Karpas-422 (cell line): ENCODE data around the gene SYNGR3. TPM values are rescaled to one million over a fixed set of nuclear protein-coding genes. Genes with fewer than 3 reads are reported as not detected.

Experiments
- DNase-seq: peaks from one replicate; pipeline ENCODE4 v3.0.0-alpha.2; 2015
- H2AFZ ChIP-seq: fragments of 200-600 bp; sonication (generic); 2 replicates; pipeline ENCODE4 v1.6.1; 2014; ENCODE audit warnings: antibody characterized with exemption, low read length, mixed read lengths
- H3K27ac ChIP-seq: fragments of 200-600 bp; sonication (generic); 2 replicates; pipeline ENCODE4 v1.5.1; 2014; ENCODE audit warnings: mild to moderate bottlenecking, low read length, moderate library complexity
- H3K27me3 ChIP-seq: fragments of 200-600 bp; sonication (generic); 2 replicates; pipeline ENCODE4 v1.6.1; 2014; ENCODE audit warnings: low read length, mixed read lengths
- H3K36me3 ChIP-seq: fragments of 200-600 bp; sonication (generic); 2 replicates; pipeline ENCODE4 v1.6.1; 2014; ENCODE audit warnings: low read length, mixed read lengths; ENCODE audit not compliant: insufficient read depth
- H3K4me1 ChIP-seq: fragments of 200-600 bp; sonication (generic); 2 replicates; pipeline ENCODE4 v1.6.1; 2014; ENCODE audit warnings: mild to moderate bottlenecking, low read length, mixed read lengths
- H3K4me2 ChIP-seq: fragments of 200-600 bp; sonication (generic); 2 replicates; pipeline ENCODE4 v1.6.1; 2014; ENCODE audit warnings: low read length, low read depth, mild to moderate bottlenecking; ENCODE audit not compliant: poor library complexity, severe bottlenecking
- H3K4me3 ChIP-seq: fragments of 200-600 bp; sonication (generic); 2 replicates; pipeline ENCODE4 v1.5.1; 2014; ENCODE audit warnings: mild to moderate bottlenecking, antibody characterized with exemption, low read length, mixed read lengths
- H3K79me2 ChIP-seq: fragments of 200-600 bp; sonication (generic); 2 replicates; pipeline ENCODE4 v1.6.1; 2014; ENCODE audit warnings: mild to moderate bottlenecking, low read length, mixed read lengths
- H3K9ac ChIP-seq: fragments of 200-600 bp; sonication (generic); 2 replicates; pipeline ENCODE4 v1.6.0; 2014; ENCODE audit warnings: low read length
- H3K9me2 ChIP-seq: fragments of 200-600 bp; sonication (generic), shearing (Covaris generic); replicated peaks from 2 replicates; pipeline ENCODE4 v1.6.0; 2014; ENCODE audit warnings: mild to moderate bottlenecking, low read length, moderate library complexity; ENCODE audit not compliant: insufficient read depth
- H3K9me3 ChIP-seq: fragments of 300-700, 200-600 bp; sonication (generic); 2 replicates; pipeline ENCODE4 v1.6.1; 2014; ENCODE audit warnings: low read length, mixed read lengths
- H4K20me1 ChIP-seq: fragments of 200-600 bp; sonication (generic); 2 replicates; pipeline ENCODE4 v1.6.1; 2014; ENCODE audit warnings: mild to moderate bottlenecking, antibody characterized with exemption, low read length, low read depth; ENCODE audit not compliant: insufficient read depth
- total RNA-seq: library from RNA; depleted of rRNA; stranded (reverse); fragments of >200 nt; shearing (Covaris generic); gene quantifications from 2 replicates; pipeline ENCODE4 v1.2.3, GENCODE V29; 2014; ENCODE audit warnings: low replicate concordance

Gene SYNGR3
- total RNA-seq, 1 experiment from 2014 or later: 5.3 TPM

DNA sequence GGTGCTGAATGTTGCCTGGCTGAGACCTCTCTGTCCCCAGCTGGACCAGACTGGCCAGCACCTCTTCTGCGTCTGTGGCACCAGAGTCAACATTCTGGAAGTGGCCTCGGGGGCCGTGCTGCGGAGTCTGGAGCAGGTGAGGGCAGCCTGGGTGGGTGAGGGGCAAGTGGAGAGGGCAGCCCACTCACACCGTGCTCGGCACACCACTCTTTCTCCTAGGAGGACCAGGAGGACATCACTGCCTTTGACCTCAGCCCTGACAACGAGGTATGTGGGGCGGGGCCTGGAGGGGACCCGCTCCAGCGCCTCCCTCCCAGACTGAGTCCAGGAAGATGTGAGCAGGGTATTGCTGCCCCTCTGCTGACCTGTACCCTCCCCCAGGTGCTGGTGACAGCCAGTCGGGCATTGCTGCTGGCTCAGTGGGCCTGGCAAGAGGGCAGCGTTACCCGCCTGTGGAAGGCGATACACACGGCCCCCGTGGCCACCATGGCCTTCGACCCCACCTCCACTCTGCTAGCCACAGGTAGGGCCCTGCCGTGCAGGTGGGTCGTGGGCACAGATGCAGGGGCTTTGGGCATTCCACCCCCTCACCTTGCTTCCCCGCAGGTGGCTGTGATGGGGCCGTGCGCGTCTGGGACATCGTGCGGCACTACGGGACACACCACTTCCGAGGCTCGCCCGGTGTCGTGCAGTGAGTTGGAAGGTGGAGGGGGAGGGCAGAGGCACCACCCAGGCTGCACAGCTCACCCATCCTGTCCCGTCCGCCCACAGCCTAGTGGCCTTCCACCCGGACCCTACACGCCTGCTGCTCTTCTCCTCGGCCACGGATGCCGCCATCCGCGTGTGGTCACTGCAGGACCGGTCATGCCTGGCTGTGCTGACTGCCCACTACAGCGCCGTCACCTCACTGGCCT, 15.4 kb upstream of the SYNGR3 start:
- no peak overlapping the region for H2AFZ ChIP-seq
- H3K4me1 ChIP-seq: peaks cover 21% of the 10 kb centered on the region
- no peaks in the 10 kb centered on the region for H3K9me2 ChIP-seq
- H3K27me3 ChIP-seq: no peaks in the 10 kb centered on the region
- DNase-seq: no peak
- no peak overlapping the region for H3K27ac ChIP-seq
- H4K20me1 ChIP-seq: no peaks in the 10 kb centered on the region; the same call in 1 of the 2 replicates
- peaks cover 29% of the 10 kb centered on the region for H3K79me2 ChIP-seq
- H3K4me2 ChIP-seq: no peak overlapping the region
- H3K9me3 ChIP-seq: no peaks in the 10 kb centered on the region
- no peak overlapping the region for H3K9ac ChIP-seq
- no peak overlapping the region for H3K4me3 ChIP-seq
- peaks cover 2% of the 10 kb centered on the region; the same call in 1 of the 2 replicates for H3K36me3 ChIP-seq

DNA sequence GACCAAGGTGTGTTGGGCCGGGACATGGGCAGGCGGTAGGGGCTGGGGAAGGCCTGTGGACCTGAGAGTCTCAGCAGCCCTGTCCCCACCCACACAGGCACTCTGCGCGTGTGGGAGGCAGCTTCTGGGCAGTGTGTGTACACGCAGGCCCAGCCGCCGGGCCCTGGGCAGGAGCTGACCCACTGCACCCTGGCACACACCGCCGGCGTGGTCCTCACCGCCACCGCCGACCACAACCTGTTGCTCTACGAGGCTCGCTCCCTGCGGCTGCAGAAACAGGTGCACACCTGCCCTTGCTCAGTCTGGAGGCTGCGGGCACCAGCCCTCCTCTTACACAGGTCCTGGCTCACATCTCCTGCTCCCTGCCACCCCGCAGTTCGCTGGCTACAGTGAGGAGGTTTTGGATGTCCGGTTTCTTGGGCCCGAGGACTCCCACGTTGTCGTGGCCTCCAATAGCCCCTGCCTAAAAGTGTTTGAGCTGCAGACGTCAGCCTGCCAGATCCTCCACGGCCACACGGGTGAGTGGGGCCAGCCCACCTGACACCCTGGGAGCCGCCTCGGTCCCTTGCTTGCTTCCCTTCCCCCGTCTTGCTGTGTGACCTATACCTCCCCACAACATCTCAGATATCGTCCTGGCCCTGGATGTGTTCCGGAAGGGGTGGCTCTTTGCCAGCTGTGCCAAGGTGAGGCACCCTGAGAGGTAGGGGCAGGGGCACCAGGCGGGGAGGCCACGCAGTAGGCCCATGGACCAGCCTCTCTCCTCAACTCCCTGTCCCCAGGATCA, 14.1 kb upstream of the SYNGR3 start:
- Histone ChIP-seq H3K79me2 (peaks cover 29% of the 10 kb centered on the region), H3K27ac (no peak overlapping the region), H2AFZ (no peak overlapping the region), H3K9me3 (no peaks in the 10 kb centered on the region), H3K4me1 (peaks cover 21% of the 10 kb centered on the region), H3K4me3 (no peak overlapping the region), H3K9ac (no peak overlapping the region), H3K9me2 (no peaks in the 10 kb centered on the region), H3K36me3 (peaks cover 2% of the 10 kb centered on the region; the same call in 1 of the 2 replicates), H4K20me1 (no peaks in the 10 kb centered on the region; the same call in 1 of the 2 replicates), H3K4me2 (no peak overlapping the region), H3K27me3 (no peaks in the 10 kb centered on the region)
- no peak for DNase-seq

DNA sequence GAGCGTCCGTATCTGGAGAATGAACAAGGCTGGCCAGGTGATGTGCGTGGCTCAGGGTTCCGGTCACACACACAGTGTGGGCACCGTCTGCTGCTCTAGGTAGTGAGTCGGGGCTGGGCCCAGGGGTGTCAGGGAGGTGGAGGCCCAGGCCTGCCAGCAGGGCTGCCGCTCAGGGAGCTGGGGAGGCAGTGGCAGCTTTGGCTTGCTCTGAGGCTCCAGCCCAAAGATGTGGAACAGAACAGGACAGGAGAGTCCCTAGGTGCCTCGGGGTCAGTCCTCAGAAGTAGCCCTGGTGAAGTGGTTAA, 13.6 kb upstream of the SYNGR3 start:
- peaks cover 25% of the 10 kb centered on the region for H3K79me2 ChIP-seq
- no peak overlapping the region for H3K9ac ChIP-seq
- H2AFZ ChIP-seq: no peak overlapping the region
- H3K27ac ChIP-seq: no peak overlapping the region
- no peak overlapping the region for H3K4me3 ChIP-seq
- H3K9me2 ChIP-seq: no peaks in the 10 kb centered on the region
- H3K36me3 ChIP-seq: peaks cover 2% of the 10 kb centered on the region; the same call in 1 of the 2 replicates
- H4K20me1 ChIP-seq: no peaks in the 10 kb centered on the region; the same call in 1 of the 2 replicates
- no peak for DNase-seq
- H3K4me2 ChIP-seq: no peak overlapping the region
- H3K4me1 ChIP-seq: peaks cover 18% of the 10 kb centered on the region
- no peaks in the 10 kb centered on the region for H3K9me3 ChIP-seq
- H3K27me3 ChIP-seq: no peaks in the 10 kb centered on the region

DNA sequence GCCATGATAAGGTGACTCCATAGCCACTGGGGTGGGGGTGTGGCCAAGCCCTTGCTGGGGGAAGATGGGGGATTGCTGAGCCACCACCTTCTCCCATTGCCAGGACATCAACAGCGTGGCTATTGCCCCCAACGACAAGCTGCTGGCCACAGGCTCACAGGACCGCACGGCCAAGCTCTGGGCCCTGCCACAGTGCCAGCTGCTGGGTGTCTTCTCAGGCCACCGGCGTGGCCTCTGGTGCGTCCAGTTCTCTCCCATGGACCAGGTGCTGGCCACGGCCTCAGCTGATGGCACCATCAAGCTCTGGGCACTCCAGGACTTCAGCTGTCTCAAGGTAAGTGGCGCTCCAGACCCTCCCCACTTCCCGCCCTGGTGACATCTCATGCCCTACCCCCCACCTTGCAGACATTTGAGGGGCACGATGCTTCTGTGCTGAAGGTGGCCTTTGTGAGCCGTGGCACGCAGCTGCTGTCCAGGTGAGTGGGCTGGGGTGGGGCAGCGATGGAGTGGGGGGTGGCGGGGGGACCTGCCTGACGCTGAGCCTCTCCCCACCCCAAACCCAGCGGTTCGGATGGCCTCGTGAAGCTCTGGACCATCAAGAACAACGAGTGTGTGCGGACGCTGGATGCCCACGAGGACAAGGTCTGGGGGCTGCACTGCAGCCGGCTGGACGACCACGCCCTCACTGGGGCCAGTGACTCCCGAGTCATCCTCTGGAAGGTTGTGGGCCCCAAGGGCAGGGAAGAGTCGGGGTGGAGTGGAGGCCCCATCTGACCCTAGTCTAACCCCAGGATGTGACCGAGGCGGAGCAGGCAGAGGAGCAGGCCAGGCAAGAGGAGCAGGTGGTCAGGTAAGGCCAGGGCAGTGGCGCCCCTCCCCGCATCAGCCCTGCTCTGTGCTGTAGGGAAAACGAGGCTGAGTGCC, 12.6 kb upstream of the SYNGR3 start:
- Histone ChIP-seq H4K20me1 (no peaks in the 10 kb centered on the region; the same call in 1 of the 2 replicates), H3K9me3 (no peaks in the 10 kb centered on the region), H3K36me3 (peaks cover 2% of the 10 kb centered on the region; the same call in 1 of the 2 replicates), H3K4me1 (peaks cover 19% of the 10 kb centered on the region), H3K9me2 (no peaks in the 10 kb centered on the region), H3K27ac (no peak overlapping the region), H3K9ac (no peak overlapping the region), H3K79me2 (peaks cover 18% of the 10 kb centered on the region), H2AFZ (no peak overlapping the region), H3K4me3 (no peak overlapping the region), H3K4me2 (no peak overlapping the region), H3K27me3 (no peaks in the 10 kb centered on the region)
- no peak for DNase-seq

DNA sequence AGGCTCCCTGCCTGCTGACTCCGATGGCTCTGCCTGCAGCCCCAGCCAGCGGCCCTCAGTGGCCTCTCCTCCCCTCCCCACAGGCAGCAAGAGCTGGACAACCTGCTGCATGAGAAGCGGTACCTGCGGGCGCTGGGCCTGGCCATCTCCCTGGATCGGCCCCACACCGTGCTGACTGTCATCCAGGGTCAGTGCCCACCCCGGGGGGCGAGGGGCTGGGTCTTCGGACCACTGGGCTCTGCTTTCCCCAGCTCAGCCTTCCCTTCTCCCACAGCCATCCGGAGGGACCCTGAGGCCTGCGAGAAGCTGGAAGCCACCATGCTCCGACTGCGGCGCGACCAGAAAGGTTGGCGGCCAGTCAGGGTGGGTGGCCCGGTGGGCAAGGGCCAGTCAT, 11.9 kb upstream of the SYNGR3 start:
- Histone ChIP-seq H2AFZ (no peak overlapping the region), H3K9me2 (no peaks in the 10 kb centered on the region), H3K4me3 (no peak overlapping the region), H3K27me3 (no peaks in the 10 kb centered on the region), H3K9me3 (no peaks in the 10 kb centered on the region), H3K79me2 (peaks cover 11% of the 10 kb centered on the region), H3K9ac (no peak overlapping the region), H3K36me3 (peaks cover 2% of the 10 kb centered on the region; the same call in 1 of the 2 replicates), H3K27ac (no peak overlapping the region), H4K20me1 (no peaks in the 10 kb centered on the region; the same call in 1 of the 2 replicates), H3K4me1 (peaks cover 16% of the 10 kb centered on the region), H3K4me2 (no peak overlapping the region)
- no peak for DNase-seq

- H2AFZ ChIP-seq: no peak overlapping the region
- H3K4me1 ChIP-seq: peaks cover 11% of the 10 kb centered on the region
- H3K36me3 ChIP-seq: peaks cover 2% of the 10 kb centered on the region; the same call in 1 of the 2 replicates
- H3K9me2 ChIP-seq: no peaks in the 10 kb centered on the region
- H3K27me3 ChIP-seq: no peaks in the 10 kb centered on the region
- peaks cover 4% of the 10 kb centered on the region for H3K79me2 ChIP-seq
- no peaks in the 10 kb centered on the region for H4K20me1 ChIP-seq
- no peak overlapping the region for H3K9ac ChIP-seq
- H3K9me3 ChIP-seq: no peaks in the 10 kb centered on the region
- H3K27ac ChIP-seq: no peak overlapping the region
- H3K4me2 ChIP-seq: no peak overlapping the region
- no peak overlapping the region for H3K4me3 ChIP-seq
- no peak for DNase-seq
Measured at GRCh38 chr16:1978476-1979120, 11.2 kb upstream of the SYNGR3 start.

- H3K9ac ChIP-seq: no peak overlapping the region
- no peaks in the 10 kb centered on the region for H3K9me3 ChIP-seq
- peaks cover 2% of the 10 kb centered on the region; the same call in 1 of the 2 replicates for H3K36me3 ChIP-seq
- no peak overlapping the region for H3K4me2 ChIP-seq
- DNase-seq: no peak
- peaks cover under 1% of the 10 kb centered on the region for H3K79me2 ChIP-seq
- no peaks in the 10 kb centered on the region for H3K27me3 ChIP-seq
- H3K27ac ChIP-seq: no peak overlapping the region
- H4K20me1 ChIP-seq: no peaks in the 10 kb centered on the region
- H3K9me2 ChIP-seq: no peaks in the 10 kb centered on the region
- H2AFZ ChIP-seq: no peak overlapping the region
- peaks cover 11% of the 10 kb centered on the region for H3K4me1 ChIP-seq
- H3K4me3 ChIP-seq: no peak overlapping the region
Measured at GRCh38 chr16:1979271-1980029, 10.3 kb upstream of the SYNGR3 start.
